GM19455 (cell line): Measurements from ENCODE around the gene IL16.
"Not testable (repeated sequence)": the region's sequence is repeated elsewhere in the genome, so short reads cannot be mapped to it uniquely, and the experiment has no call there.

Experiments used
- ATAC-seq: cut with Tn5 transposase; IDR thresholded peaks from one replicate; pipeline ENCODE4 v1.9.1; 2021; ENCODE audit not compliant: unreplicated experiment

Gene IL16

GRCh38 chr15:81199031-81199779 is 2.5 kb downstream of the IL16 start:
- no peak for ATAC-seq

GRCh38 chr15:81206018-81206417 is 9.3 kb downstream of the IL16 start:
- ATAC-seq, result no peak

GRCh38 chr15:81207987-81208386 is 11.3 kb downstream of the IL16 start:
- not testable (repeated sequence) for ATAC-seq

GRCh38 chr15:81209635-81210034 is 13.0 kb downstream of the IL16 start:
- ATAC-seq, result no peak

- ATAC-seq, result no peak
These were observed 14.7 kb downstream of the IL16 start for GRCh38 chr15:81211376-81211775.

- ATAC-seq, result no peak
These were observed 17.3 kb downstream of the IL16 start for GRCh38 chr15:81213982-81214381.

GRCh38 chr15:81215531-81215930 is 18.9 kb downstream of the IL16 start:
- no peak for ATAC-seq

- ATAC-seq, result no peak
These were observed 19.3 kb downstream of the IL16 start for GRCh38 chr15:81215983-81216382.

- no peak for ATAC-seq
These were observed 19.7 kb downstream of the IL16 start for GRCh38 chr15:81216422-81216821.

GRCh38 chr15:81221449-81221848 is 24.8 kb downstream of the IL16 start:
- no peak for ATAC-seq

GRCh38 chr15:81222007-81222406 is 25.3 kb downstream of the IL16 start:
- ATAC-seq, result no peak

GRCh38 chr15:81223346-81223971 is 26.8 kb downstream of the IL16 start:
- ATAC-seq, result no peak

- ATAC-seq, result no peak
These were observed 27.6 kb downstream of the IL16 start for GRCh38 chr15:81224232-81224631.

GRCh38 chr15:81225161-81225671 is 28.5 kb downstream of the IL16 start:
- no peak for ATAC-seq

- ATAC-seq, result no peak
These were observed 31.0 kb downstream of the IL16 start for GRCh38 chr15:81227716-81228115.

- no peak for ATAC-seq
These were observed 32.9 kb downstream of the IL16 start for GRCh38 chr15:81229586-81229985.

GRCh38 chr15:81235276-81236123 is 38.8 kb downstream of the IL16 start:
- ATAC-seq, result no peak

- ATAC-seq, result no peak
These were observed 42.5 kb downstream of the IL16 start for GRCh38 chr15:81239190-81239589.

- no peak for ATAC-seq
These were observed 46.1 kb downstream of the IL16 start for GRCh38 chr15:81242778-81243177.

- no peak for ATAC-seq
These were observed 47.6 kb downstream of the IL16 start for GRCh38 chr15:81244306-81244705.

- no peak for ATAC-seq
These were observed 57.2 kb downstream of the IL16 start for GRCh38 chr15:81253846-81254245.
